Loucy (cell line): ENCODE measurements around the gene NSUN2.

ENCODE experiments used
- H2AFZ ChIP-seq: fragments of 200-600 bp; sonication (generic); 2 replicates; pipeline ENCODE4 v1.6.0; 2016; ENCODE audit warnings: antibody characterized with exemption, mild to moderate bottlenecking, low read length, moderate library complexity
- H3F3A ChIP-seq: fragments of 200-600 bp; 2 replicates; pipeline ENCODE4 v1.6.0; 2016; ENCODE audit warnings: antibody characterized with exemption, low read depth, mild to moderate bottlenecking
- H3K27me3 ChIP-seq: fragments of 200-600 bp; sonication (generic); 2 replicates; pipeline ENCODE4 v1.6.1; 2014; ENCODE audit warnings: low read length, mild to moderate bottlenecking; ENCODE audit not compliant: insufficient read depth, poor library complexity, severe bottlenecking
- H3K36me3 ChIP-seq: fragments of 200-600 bp; sonication (generic); 2 replicates; pipeline ENCODE4 v1.6.1; 2016; ENCODE audit warnings: low read length; ENCODE audit not compliant: insufficient read depth
- H3K4me1 ChIP-seq: fragments of 200-600 bp; sonication (generic); 2 replicates; pipeline ENCODE4 v1.5.1; 2014; ENCODE audit warnings: low read length, mild to moderate bottlenecking; ENCODE audit not compliant: insufficient read depth, poor library complexity, severe bottlenecking
- H3K4me2 ChIP-seq: fragments of 200-600 bp; sonication (generic); 2 replicates; pipeline ENCODE4 v1.6.0; 2014; ENCODE audit warnings: antibody characterized with exemption, low read length, low read depth, mild to moderate bottlenecking; ENCODE audit not compliant: poor library complexity, severe bottlenecking
- H3K4me3 ChIP-seq: fragments of 200-600 bp; sonication (generic); 2 replicates; pipeline ENCODE4 v1.5.1; 2014; ENCODE audit warnings: low read length, mild to moderate bottlenecking, mixed read lengths; ENCODE audit not compliant: poor library complexity, severe bottlenecking
- H3K79me2 ChIP-seq: fragments of 200-600 bp; sonication (generic); 2 replicates; pipeline ENCODE4 v1.6.1; 2014; ENCODE audit warnings: low read length; ENCODE audit not compliant: insufficient read depth
- H3K9ac ChIP-seq: fragments of 200-600 bp; sonication (generic); 2 replicates; pipeline ENCODE4 v1.6.0; 2014; ENCODE audit warnings: mild to moderate bottlenecking, low read depth, low read length, moderate library complexity; ENCODE audit not compliant: poor library complexity, severe bottlenecking
- H3K9me2 ChIP-seq: fragments of 200-600 bp; sonication (generic); replicated peaks from 2 replicates; pipeline ENCODE4 v1.6.1; 2016; ENCODE audit warnings: low read depth, low read length, mixed read lengths
- H3K9me3 ChIP-seq: fragments of 200-600 bp; sonication (generic); 2 replicates; pipeline ENCODE4 v1.6.1; 2014; ENCODE audit warnings: mild to moderate bottlenecking, antibody characterized with exemption, low read length, low read depth; ENCODE audit not compliant: insufficient read depth
- H4K20me1 ChIP-seq: fragments of 200-600 bp; sonication (generic); 2 replicates; pipeline ENCODE4 v1.6.0; 2014; ENCODE audit warnings: antibody characterized with exemption, low read length, mild to moderate bottlenecking; ENCODE audit not compliant: insufficient read depth, poor library complexity, severe bottlenecking
- CTCF ChIP-seq: fragments of 200-600 bp; sonication (generic); conservative IDR thresholded peaks from 2 replicates; pipeline ENCODE4 v1.5.1; 2014; ENCODE audit warnings: mild to moderate bottlenecking, antibody characterized with exemption, low read length
- EZH2phosphoT487 ChIP-seq: fragments of 200-600 bp; IDR thresholded peaks from 2 replicates; pipeline ENCODE4 v1.6.1; 2018; ENCODE audit warnings: antibody characterized with exemption, mild to moderate bottlenecking, moderate library complexity, borderline replicate concordance

The NSUN2 gene

GRCh38 chr5:6637022-6637421, 4.2 kb upstream of the NSUN2 start:
- H3K9me2 ChIP-seq = no peaks in the 10 kb centered on the region
- no peak overlapping the region for H2AFZ ChIP-seq
- no peak overlapping the region for H3K4me2 ChIP-seq
- H3K9ac ChIP-seq = no peak overlapping the region
- H3K36me3 ChIP-seq = no peaks in the 10 kb centered on the region
- peaks cover 37% of the 10 kb centered on the region for H3K79me2 ChIP-seq
- H4K20me1 ChIP-seq = peaks cover 8% of the 10 kb centered on the region
- TF ChIP-seq EZH2phosphoT487 = no peak
- TF ChIP-seq CTCF = no peak
- peaks cover 12% of the 10 kb centered on the region for H3K4me1 ChIP-seq
- H3K9me3 ChIP-seq = no peaks in the 10 kb centered on the region
- H3K4me3 ChIP-seq = no peak overlapping the region
- H3F3A ChIP-seq = no peaks in the 10 kb centered on the region
- H3K27me3 ChIP-seq = no peaks in the 10 kb centered on the region

DNA sequence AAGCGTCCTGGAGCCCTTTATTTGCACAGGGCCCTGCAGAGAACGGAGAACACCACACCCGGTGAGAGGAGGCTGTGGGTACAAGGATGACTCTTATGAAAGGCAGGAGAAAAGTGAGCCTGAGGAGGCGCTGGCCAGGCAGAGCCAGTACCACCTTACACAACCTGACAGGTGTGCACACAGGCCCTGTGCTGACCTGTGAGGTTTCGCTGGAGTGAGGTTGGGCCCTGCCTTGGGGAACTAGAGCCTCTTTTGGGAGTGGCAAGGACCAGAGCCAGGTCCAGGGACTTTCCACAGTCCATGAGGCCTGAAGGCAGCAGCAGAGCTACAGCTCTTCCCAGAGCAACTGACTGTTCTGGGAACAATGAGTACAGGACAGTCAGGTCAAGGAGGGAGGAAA, 3.4 kb upstream of the NSUN2 start:
- Histone ChIP-seq H3K4me3 (no peak overlapping the region), H3F3A (no peaks in the 10 kb centered on the region), H3K4me2 (no peak overlapping the region), H2AFZ (no peak overlapping the region), H4K20me1 (peaks cover 16% of the 10 kb centered on the region), H3K9me2 (no peaks in the 10 kb centered on the region), H3K79me2 (peaks cover 45% of the 10 kb centered on the region), H3K9me3 (no peaks in the 10 kb centered on the region), H3K9ac (no peak overlapping the region), H3K4me1 (peaks cover 20% of the 10 kb centered on the region), H3K27me3 (no peaks in the 10 kb centered on the region), H3K36me3 (no peaks in the 10 kb centered on the region)
- TF ChIP-seq CTCF (no peak), EZH2phosphoT487 (no peak)

GRCh38 chr5:6634788-6635430, 2.1 kb upstream of the NSUN2 start:
- peak overlapping the region; percentile 97 for H3K4me3 ChIP-seq
- peak overlapping the region; percentile 91 for H3K4me2 ChIP-seq
- H3F3A ChIP-seq = no peaks in the 10 kb centered on the region
- no peaks in the 10 kb centered on the region for H3K9me2 ChIP-seq
- H3K9ac ChIP-seq = no peak overlapping the region
- peaks cover 25% of the 10 kb centered on the region for H3K4me1 ChIP-seq
- H3K27me3 ChIP-seq = no peaks in the 10 kb centered on the region
- peaks cover 29% of the 10 kb centered on the region for H4K20me1 ChIP-seq
- H3K36me3 ChIP-seq = no peaks in the 10 kb centered on the region
- TF ChIP-seq CTCF (no peak), EZH2phosphoT487 (no peak)
- H3K9me3 ChIP-seq = no peaks in the 10 kb centered on the region
- H2AFZ ChIP-seq = no peak overlapping the region
- peaks cover 58% of the 10 kb centered on the region for H3K79me2 ChIP-seq
